ENCODE data around the gene CYP19A1. TPM values are rescaled to one million over a fixed set of nuclear protein-coding genes. Genes with fewer than 3 reads are reported as not detected.

CYP19A1 gene
- total and polyA plus RNA-seq, 3 donors from 2014 or later, result 2.8 to 29.0 (median 3.3) TPM

DNA sequence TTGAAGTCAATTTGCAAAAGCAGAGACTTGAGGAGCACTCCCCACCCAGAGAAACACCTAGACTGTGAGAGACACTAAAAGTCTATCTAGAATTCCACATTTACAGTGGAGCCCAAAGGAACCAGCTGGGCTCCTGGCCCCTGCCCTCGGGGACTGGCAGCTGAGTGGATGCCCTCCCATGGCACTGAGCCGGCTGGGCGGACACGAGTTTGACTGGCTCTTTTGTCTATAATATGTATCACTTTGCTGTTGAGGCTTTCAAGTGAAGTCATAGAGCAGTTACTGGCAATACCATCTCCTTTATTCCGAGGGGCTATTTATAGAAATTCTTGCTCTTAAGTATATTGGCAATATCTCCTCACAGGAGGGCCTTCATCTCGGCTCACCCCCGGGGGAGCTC lies 177.9 kb downstream of the CYP19A1 start:
- 60 to 72% methylated on average over 7 of the region's 7 CpGs for WGBS, 2 donors
- no peaks in the 10 kb centered on the region for H3K9me3 ChIP-seq
- H3K4me1 ChIP-seq, result no peaks in the 10 kb centered on the region
- no peak overlapping the region for H3K27ac ChIP-seq
- no peaks in the 10 kb centered on the region for H3K27me3 ChIP-seq
- DNase-seq, result peak; percentile 68
- H3K4me3 ChIP-seq, result no peak overlapping the region
- intact Hi-C loops (cut with DNase I; ENCODE audit: low total_unique reads), result no loop called here
- H3K36me3 ChIP-seq (ENCODE audit: low read depth, missing control alignments), result no peaks in the 10 kb centered on the region
- TF ChIP-seq, protein P1, sequence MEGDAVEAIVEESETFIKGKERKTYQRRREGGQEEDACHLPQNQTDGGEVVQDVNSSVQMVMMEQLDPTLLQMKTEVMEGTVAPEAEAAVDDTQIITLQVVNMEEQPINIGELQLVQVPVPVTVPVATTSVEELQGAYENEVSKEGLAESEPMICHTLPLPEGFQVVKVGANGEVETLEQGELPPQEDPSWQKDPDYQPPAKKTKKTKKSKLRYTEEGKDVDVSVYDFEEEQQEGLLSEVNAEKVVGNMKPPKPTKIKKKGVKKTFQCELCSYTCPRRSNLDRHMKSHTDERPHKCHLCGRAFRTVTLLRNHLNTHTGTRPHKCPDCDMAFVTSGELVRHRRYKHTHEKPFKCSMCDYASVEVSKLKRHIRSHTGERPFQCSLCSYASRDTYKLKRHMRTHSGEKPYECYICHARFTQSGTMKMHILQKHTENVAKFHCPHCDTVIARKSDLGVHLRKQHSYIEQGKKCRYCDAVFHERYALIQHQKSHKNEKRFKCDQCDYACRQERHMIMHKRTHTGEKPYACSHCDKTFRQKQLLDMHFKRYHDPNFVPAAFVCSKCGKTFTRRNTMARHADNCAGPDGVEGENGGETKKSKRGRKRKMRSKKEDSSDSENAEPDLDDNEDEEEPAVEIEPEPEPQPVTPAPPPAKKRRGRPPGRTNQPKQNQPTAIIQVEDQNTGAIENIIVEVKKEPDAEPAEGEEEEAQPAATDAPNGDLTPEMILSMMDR (IDR thresholded peaks at IDR 0.05), result no peak
- no peak for TF ChIP-seq POLR2A (IDR thresholded peaks at IDR 0.05)

Small RNA genes lying within 50 kb of the gene (microRNA-seq; reads per million reads assigned to microRNA genes)
- gene MIR4713 (ENCODE audit: borderline number of aligned reads in 2 of 2, borderline replicate concordance in 1 of 2), result 0 reads per million in 2 donors
- 0 reads per million in 2 donors for gene MIR7973-1 (ENCODE audit: borderline number of aligned reads in 2 of 2, borderline replicate concordance in 1 of 2)
- 0 reads per million in 2 donors for gene MIR7973-2 (ENCODE audit: borderline number of aligned reads in 2 of 2, borderline replicate concordance in 1 of 2)

Small RNA genes lying within 50 kb of the gene (small RNA-seq; reads per million reads assigned to genes)
- 0 reads per million in 2 donors for gene AC020891.4
- gene MIR4713, result 0 reads per million in 2 donors
- gene MIR7973-1, result 0 reads per million in 2 donors

Other genes with a start within 250 kb of the CYP19A1 start
- 10 to 100 TPM in 1 of 2 donors, 1 to 10 TPM in 1; 5.1 to 17.3 TPM for gene TNFAIP8L3, start 243.7 kb downstream of the CYP19A1 start, total RNA-seq
- 10.2 TPM for gene TNFAIP8L3, start 243.7 kb downstream of the CYP19A1 start, polyA plus RNA-seq (ENCODE audit: insufficient read depth, low read depth, low replicate concordance)
- 1 to 10 TPM in 1 of 2 donors, under 1 TPM in 1; 0.37 to 1.3 TPM for gene GLDN, start 3.1 kb upstream of the CYP19A1 start, total RNA-seq
- gene GLDN, start 3.1 kb upstream of the CYP19A1 start, polyA plus RNA-seq (ENCODE audit: insufficient read depth, low read depth, low replicate concordance), result 0.61 TPM